ENCODE measurements around the gene AGPS.

GRCh38 chr2:177589186-177589585 is 196.6 kb downstream of the AGPS start:
- TF ChIP-seq ZNF76 (tag by site-specific recombination; IDR thresholded peaks at IDR 0.05; ENCODE audit: borderline replicate concordance, low read depth) (no peak), CTCF (tag by site-specific recombination; IDR thresholded peaks at IDR 0.05) (no peak), ZNF266 (tag by site-specific recombination; IDR thresholded peaks at IDR 0.05; ENCODE audit: low read depth) (no peak), ZNF473 (tag by site-specific recombination; IDR thresholded peaks at IDR 0.05) (no peak), ZNF501 (tag by site-specific recombination; IDR thresholded peaks at IDR 0.05) (no peak), ZBTB8A (tag by site-specific recombination; IDR thresholded peaks at IDR 0.05) (no peak)

Data from HEK293 (cell line).